ENCODE results near the gene RASAL2.
"Not testable (repeated sequence)": the region's sequence is repeated elsewhere in the genome, so short reads cannot be mapped to it uniquely, and the experiment has no call there.

RASAL2 gene

DNA sequence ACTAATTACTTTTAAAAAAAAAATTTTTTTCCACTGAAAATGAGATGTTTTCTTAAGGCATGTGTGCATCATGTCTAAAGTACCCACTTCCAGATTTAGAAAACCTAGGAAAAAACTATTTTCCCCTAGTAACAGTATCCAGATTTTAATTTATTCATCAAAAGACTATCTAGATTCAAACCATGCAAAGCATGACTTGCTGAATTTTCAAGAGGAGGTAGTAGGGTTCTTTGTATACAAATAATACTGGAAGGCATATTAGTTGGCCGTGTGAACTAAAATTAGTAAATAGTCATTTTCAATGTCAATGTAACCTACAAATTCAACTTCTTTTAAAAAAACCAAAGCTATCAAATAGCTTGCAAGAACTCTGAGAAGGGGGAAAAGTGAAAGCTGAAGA lies 213.4 kb downstream of the RASAL2 start:
- Mint-ChIP-seq H3K4me1 (peaks cover 12% of the 10 kb centered on the region), H3K27ac (no peak overlapping the region), H3K9me3 (peaks cover 7% of the 10 kb centered on the region), H3K36me3 (ENCODE audit: low read depth) (no peaks in the 10 kb centered on the region), H3K4me3 (no peak overlapping the region), H3K27me3 (ENCODE audit: low read depth) (peaks cover 4% of the 10 kb centered on the region)
- TF ChIP-seq, protein P1, sequence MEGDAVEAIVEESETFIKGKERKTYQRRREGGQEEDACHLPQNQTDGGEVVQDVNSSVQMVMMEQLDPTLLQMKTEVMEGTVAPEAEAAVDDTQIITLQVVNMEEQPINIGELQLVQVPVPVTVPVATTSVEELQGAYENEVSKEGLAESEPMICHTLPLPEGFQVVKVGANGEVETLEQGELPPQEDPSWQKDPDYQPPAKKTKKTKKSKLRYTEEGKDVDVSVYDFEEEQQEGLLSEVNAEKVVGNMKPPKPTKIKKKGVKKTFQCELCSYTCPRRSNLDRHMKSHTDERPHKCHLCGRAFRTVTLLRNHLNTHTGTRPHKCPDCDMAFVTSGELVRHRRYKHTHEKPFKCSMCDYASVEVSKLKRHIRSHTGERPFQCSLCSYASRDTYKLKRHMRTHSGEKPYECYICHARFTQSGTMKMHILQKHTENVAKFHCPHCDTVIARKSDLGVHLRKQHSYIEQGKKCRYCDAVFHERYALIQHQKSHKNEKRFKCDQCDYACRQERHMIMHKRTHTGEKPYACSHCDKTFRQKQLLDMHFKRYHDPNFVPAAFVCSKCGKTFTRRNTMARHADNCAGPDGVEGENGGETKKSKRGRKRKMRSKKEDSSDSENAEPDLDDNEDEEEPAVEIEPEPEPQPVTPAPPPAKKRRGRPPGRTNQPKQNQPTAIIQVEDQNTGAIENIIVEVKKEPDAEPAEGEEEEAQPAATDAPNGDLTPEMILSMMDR (IDR thresholded peaks at IDR 0.05; ENCODE audit: unreplicated experiment in 3 of 3), result no peak

DNA sequence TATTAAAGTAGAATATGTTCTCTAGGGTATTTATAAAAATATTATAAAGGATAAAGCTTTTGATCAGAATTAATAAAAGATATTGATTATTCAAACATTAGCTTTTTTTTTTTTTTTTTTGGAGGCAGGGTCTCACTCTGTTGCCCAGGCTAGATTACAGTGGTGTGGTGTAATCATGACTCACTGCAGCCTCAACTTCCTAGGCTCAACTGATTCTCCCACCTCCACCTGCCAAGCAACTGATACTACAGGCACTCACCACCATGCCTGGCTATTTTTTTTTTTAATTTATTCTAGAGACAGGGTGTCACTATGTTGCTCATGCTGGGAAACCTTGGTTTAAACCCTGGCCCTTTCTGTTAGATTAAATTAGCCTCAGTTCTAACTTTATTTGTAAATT lies 214.5 kb downstream of the RASAL2 start:
- Mint-ChIP-seq H3K36me3 (ENCODE audit: low read depth) (no peaks in the 10 kb centered on the region), H3K4me1 (peaks cover 12% of the 10 kb centered on the region), H3K4me3 (no peak overlapping the region), H3K27ac (no peak overlapping the region), H3K9me3 (peaks cover 7% of the 10 kb centered on the region), H3K27me3 (ENCODE audit: low read depth) (no peaks in the 10 kb centered on the region)
- TF ChIP-seq, protein P1 (IDR thresholded peaks at IDR 0.05; ENCODE audit: unreplicated experiment in 3 of 3), result no peak

DNA sequence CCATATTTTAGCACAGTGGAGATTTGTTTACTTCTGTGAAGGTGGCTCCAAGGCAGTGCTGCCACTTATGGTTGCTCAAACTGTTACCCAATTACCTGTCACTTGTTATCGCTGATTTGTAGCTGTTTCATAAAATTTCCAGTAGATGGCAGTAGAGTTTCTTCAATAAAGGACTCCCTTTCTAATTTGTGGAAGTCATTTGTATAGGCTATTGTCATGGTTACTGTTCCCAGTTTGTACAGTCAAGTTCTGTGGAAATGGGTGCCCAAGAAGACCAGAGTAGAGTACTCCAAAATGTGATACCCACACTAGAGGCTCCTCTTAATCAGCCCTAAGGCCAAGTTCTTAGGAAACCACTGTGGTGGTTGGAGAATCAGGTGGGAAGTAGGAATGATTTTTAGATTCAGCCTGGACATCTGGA lies 216.8 kb downstream of the RASAL2 start:
- TF ChIP-seq, protein P1 (IDR thresholded peaks at IDR 0.05; ENCODE audit: unreplicated experiment in 3 of 3), result peak; percentile 68 to 81 (median 70)
- Mint-ChIP-seq H3K36me3 (ENCODE audit: low read depth) (no peaks in the 10 kb centered on the region), H3K27me3 (ENCODE audit: low read depth) (no peaks in the 10 kb centered on the region), H3K4me3 (no peak overlapping the region), H3K9me3 (peaks cover under 1% of the 10 kb centered on the region), H3K27ac (no peak overlapping the region), H3K4me1 (peaks cover 12% of the 10 kb centered on the region)

DNA sequence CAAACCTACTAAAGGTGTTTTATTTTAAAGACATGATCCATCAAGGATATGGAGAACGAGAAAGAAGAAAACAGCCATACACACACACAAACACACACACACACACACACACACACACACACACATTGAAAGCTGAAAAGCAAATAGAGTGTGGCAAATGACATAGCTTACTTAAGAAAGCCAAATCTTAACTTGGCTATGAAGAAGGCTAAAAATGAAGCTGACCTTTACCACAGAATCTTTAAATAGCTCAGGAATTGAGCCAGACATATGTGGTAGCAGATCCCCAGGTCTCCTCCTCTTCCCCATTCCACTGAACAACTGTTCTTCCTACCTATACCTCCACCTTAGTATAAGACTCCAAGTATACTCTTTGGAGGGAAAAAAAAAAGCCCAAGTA lies 217.3 kb downstream of the RASAL2 start:
- TF ChIP-seq, protein P1 (IDR thresholded peaks at IDR 0.05; ENCODE audit: unreplicated experiment in 3 of 3), result no peak
- Mint-ChIP-seq H3K27me3 (ENCODE audit: low read depth) (no peaks in the 10 kb centered on the region), H3K36me3 (ENCODE audit: low read depth) (no peaks in the 10 kb centered on the region), H3K27ac (no peak overlapping the region), H3K4me1 (peaks cover 12% of the 10 kb centered on the region), H3K4me3 (no peak overlapping the region), H3K9me3 (no peaks in the 10 kb centered on the region)

DNA sequence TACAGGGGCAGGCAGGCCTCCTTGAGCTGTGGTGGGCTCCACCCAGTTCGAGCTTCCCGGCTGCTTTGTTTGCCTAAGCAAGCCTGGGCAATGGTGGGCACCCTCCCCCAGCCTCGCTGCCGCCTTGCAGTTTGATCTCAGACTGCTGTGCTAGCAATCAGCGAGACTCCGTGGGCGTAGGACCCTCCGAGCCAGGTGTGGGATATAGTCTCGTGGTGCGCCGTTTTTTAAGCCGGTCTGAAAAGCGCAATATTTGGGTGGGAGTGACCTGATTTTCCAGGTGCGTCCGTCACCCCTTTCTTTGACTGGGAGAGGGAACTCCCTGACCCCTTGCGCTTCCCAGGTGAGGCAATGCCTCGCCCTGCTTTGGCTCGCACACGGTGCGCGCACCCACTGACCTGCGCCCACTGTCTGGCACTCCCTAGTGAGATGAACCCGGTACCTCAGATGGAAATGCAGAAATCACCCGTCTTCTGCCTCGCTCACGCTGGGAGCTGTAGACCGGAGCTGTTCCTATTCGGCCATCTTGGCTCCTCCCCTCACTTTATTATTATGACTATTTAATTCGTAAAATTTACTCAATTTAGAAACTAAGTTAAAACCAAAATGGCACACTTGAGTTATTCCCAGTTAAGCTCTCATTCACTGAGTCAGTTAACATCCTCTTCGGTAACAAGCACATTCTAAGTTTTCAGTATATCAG lies 226.5 kb downstream of the RASAL2 start:
- H3K4me3 Mint-ChIP-seq, result peak overlapping the region; percentile 80 to 87 (median 85)
- H3K4me1 Mint-ChIP-seq; H3K9me3 Mint-ChIP-seq; H3K36me3 Mint-ChIP-seq (ENCODE audit: low read depth); H3K27me3 Mint-ChIP-seq (ENCODE audit: low read depth): not testable (repeated sequence)
- peak overlapping the region; percentile 44 to 84 (median 80) for H3K27ac Mint-ChIP-seq

DNA sequence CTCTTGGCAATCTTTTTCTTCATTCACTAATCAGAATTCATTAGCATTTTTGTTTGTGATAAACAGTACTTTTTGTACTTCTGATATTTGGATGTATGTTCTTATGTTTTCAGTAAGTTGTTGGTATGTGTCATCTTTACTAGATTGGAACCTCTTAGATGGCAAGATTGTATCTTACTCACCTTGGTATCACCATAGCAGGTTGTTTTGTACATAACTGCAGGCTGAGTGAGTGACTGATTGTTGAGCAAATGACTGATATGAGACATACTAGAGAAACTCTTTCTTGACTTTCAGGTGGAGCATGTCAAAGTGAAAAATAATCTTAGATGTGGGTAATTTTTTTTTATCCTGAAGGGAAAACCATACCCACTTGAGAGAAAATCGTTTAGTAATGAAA lies 229.2 kb downstream of the RASAL2 start:
- Mint-ChIP-seq H3K9me3 (peaks cover 5% of the 10 kb centered on the region), H3K36me3 (ENCODE audit: low read depth) (no peaks in the 10 kb centered on the region), H3K4me1 (no peaks in the 10 kb centered on the region), H3K27me3 (ENCODE audit: low read depth) (no peaks in the 10 kb centered on the region), H3K4me3 (no peak overlapping the region), H3K27ac (no peak overlapping the region)
- TF ChIP-seq, protein P1 (IDR thresholded peaks at IDR 0.05; ENCODE audit: unreplicated experiment in 3 of 3), result no peak

Measured in nephron (organoid).